DND-41 (cell line): Measurements from ENCODE around the gene FXYD2.

ENCODE experiments used
- EZH2 ChIP-seq: IDR thresholded peaks from 3 replicates; pipeline ENCODE4 v1.6.1; 2012; ENCODE audit warnings: borderline replicate concordance, low read depth, mild to moderate bottlenecking, moderate library complexity, low read length, inconsistent platforms; ENCODE audit not compliant: severe bottlenecking
- TF ChIP-seq, protein P1 (sequence below): IDR thresholded peaks from 2 replicates; pipeline ENCODE4 v1.5.1; 2012; ENCODE audit warnings: borderline replicate concordance, low read length, moderate library complexity, mild to moderate bottlenecking; ENCODE audit not compliant: poor library complexity, severe bottlenecking; ENCODE audit errors: extremely low read depth

DNA sequence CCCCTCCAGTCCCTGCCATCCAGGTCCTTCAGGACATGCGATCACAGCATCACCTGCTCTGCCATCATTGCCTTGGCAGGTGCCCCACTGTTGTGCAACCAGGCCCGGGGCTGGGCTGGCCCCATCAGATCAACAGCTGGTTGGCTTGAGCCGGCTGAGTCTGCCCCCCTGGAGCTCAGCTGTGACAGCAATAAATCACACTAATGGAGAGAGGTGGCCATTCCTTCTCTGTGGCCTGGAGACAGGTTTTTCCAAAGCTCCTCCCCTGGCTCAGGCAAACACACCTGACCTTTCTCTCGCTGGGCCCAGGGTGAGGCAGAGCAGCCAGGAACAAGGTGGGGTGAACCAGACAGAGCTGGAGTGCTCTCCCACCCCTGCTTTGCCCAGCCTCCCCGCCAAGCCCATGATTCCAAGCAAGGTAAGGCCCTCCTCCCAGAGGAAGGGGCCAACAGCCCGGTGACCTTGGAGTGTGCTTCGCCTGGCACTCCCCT is 8.9 kb upstream of the FXYD2 start:
- TF ChIP-seq, protein P1, sequence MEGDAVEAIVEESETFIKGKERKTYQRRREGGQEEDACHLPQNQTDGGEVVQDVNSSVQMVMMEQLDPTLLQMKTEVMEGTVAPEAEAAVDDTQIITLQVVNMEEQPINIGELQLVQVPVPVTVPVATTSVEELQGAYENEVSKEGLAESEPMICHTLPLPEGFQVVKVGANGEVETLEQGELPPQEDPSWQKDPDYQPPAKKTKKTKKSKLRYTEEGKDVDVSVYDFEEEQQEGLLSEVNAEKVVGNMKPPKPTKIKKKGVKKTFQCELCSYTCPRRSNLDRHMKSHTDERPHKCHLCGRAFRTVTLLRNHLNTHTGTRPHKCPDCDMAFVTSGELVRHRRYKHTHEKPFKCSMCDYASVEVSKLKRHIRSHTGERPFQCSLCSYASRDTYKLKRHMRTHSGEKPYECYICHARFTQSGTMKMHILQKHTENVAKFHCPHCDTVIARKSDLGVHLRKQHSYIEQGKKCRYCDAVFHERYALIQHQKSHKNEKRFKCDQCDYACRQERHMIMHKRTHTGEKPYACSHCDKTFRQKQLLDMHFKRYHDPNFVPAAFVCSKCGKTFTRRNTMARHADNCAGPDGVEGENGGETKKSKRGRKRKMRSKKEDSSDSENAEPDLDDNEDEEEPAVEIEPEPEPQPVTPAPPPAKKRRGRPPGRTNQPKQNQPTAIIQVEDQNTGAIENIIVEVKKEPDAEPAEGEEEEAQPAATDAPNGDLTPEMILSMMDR: no peak
- no peak for TF ChIP-seq EZH2
